HG03565 (cell line): ENCODE measurements around the gene MANSC4.

Experiments
- ATAC-seq: cut with Tn5 transposase; IDR thresholded peaks from one replicate; pipeline ENCODE4 v1.9.1; 2021; ENCODE audit warnings: mild to moderate bottlenecking, moderate library complexity; ENCODE audit not compliant: unreplicated experiment

Gene MANSC4

GRCh38 chr12:27801630-27802029 lies 21.6 kb upstream of the MANSC4 start:
- no peak for ATAC-seq

- ATAC-seq: no peak
Observed at GRCh38 chr12:27800819-27801218, 20.8 kb upstream of the MANSC4 start.

GRCh38 chr12:27797301-27798025 lies 17.4 kb upstream of the MANSC4 start:
- no peak for ATAC-seq

- ATAC-seq: no peak
Observed at GRCh38 chr12:27796128-27796527, 16.1 kb upstream of the MANSC4 start.

- ATAC-seq: no peak
Observed at GRCh38 chr12:27794818-27795584, 15.0 kb upstream of the MANSC4 start.

GRCh38 chr12:27790179-27790578 lies 10.1 kb upstream of the MANSC4 start:
- ATAC-seq: no peak

- no peak for ATAC-seq
Observed at GRCh38 chr12:27787559-27787958, 7.5 kb upstream of the MANSC4 start.

GRCh38 chr12:27785882-27786570 lies 6.0 kb upstream of the MANSC4 start:
- no peak for ATAC-seq

- ATAC-seq: no peak
Observed at GRCh38 chr12:27782481-27782880, 2.4 kb upstream of the MANSC4 start.

- no peak for ATAC-seq
Observed at GRCh38 chr12:27781680-27782079, 1.6 kb upstream of the MANSC4 start.

GRCh38 chr12:27780612-27781408 lies 774 bp upstream of the MANSC4 start:
- peak; percentile 19 for ATAC-seq

GRCh38 chr12:27779416-27779919 lies 568 bp downstream of the MANSC4 start:
- peak; percentile 10 for ATAC-seq

GRCh38 chr12:27778206-27778605 lies 1.8 kb downstream of the MANSC4 start:
- ATAC-seq: no peak

- no peak for ATAC-seq
Observed at GRCh38 chr12:27777141-27777540, 2.9 kb downstream of the MANSC4 start.

GRCh38 chr12:27772328-27773049 lies 7.5 kb downstream of the MANSC4 start:
- no peak for ATAC-seq

- no peak for ATAC-seq
Observed at GRCh38 chr12:27771481-27772327, 8.3 kb downstream of the MANSC4 start.

GRCh38 chr12:27769142-27769673 lies 10.8 kb downstream of the MANSC4 start:
- no peak for ATAC-seq

- ATAC-seq: no peak
Observed at GRCh38 chr12:27766587-27766986, 13.4 kb downstream of the MANSC4 start.

- no peak for ATAC-seq
Observed at GRCh38 chr12:27762757-27763156, 17.3 kb downstream of the MANSC4 start.
